ENCODE data around the gene MCUB. TPM values are rescaled to one million over a fixed set of nuclear protein-coding genes. Genes with fewer than 3 reads are reported as not detected.
A peak's percentile ranks its signal among the peaks of the same experiment; 100 is the strongest.

Gene MCUB
- total and polyA plus RNA-seq, 2 donors from 2014 or later = 2.3 to 15.2 TPM

GRCh38 chr4:109571494-109571893, 11.4 kb downstream of the MCUB start:
- Histone ChIP-seq H3K27ac (ENCODE audit: low read depth in 2 of 2, low read length in 2 of 2) (no peak overlapping the region), H3K4me3 (ENCODE audit: low read length in 3 of 3) (no peak overlapping the region), H3K9ac (ENCODE audit: low read length in 3 of 3) (no peak overlapping the region), H3K27me3 (ENCODE audit: control insufficient read depth, insufficient read depth, low read length) (no peaks in the 10 kb centered on the region), H3K9me3 (ENCODE audit: control insufficient read depth in 2 of 3, insufficient read depth in 1 of 3, low read length in 3 of 3) (no peaks in the 10 kb centered on the region), H3K4me1 (ENCODE audit: control insufficient read depth in 2 of 3, insufficient read depth in 2 of 3, low read depth in 1 of 3, low read length in 3 of 3) (no peaks in the 10 kb centered on the region), H3K36me3 (ENCODE audit: control insufficient read depth in 2 of 3, insufficient read depth in 3 of 3, low read length in 3 of 3) (no peaks in the 10 kb centered on the region)
- no peak for FAIRE-seq
- DNase-seq = no peak
- intact Hi-C loops (cut with DNase I) = no loop called here
- no peak for TF ChIP-seq CTCF (IDR thresholded peaks at IDR 0.05; ENCODE audit: borderline replicate concordance, extremely low read depth, insufficient read depth)

- intact Hi-C loops (cut with DNase I) = no loop called here
- no peak for FAIRE-seq
- no peak for DNase-seq
- Histone ChIP-seq H3K9me3 (ENCODE audit: control insufficient read depth in 2 of 3, insufficient read depth in 1 of 3, low read length in 3 of 3) (no peaks in the 10 kb centered on the region), H3K36me3 (ENCODE audit: control insufficient read depth in 2 of 3, insufficient read depth in 3 of 3, low read length in 3 of 3) (no peaks in the 10 kb centered on the region), H3K27me3 (ENCODE audit: control insufficient read depth, insufficient read depth, low read length) (no peaks in the 10 kb centered on the region), H3K4me3 (ENCODE audit: low read length in 3 of 3) (no peak overlapping the region), H3K4me1 (ENCODE audit: control insufficient read depth in 2 of 3, insufficient read depth in 2 of 3, low read depth in 1 of 3, low read length in 3 of 3) (no peaks in the 10 kb centered on the region), H3K9ac (ENCODE audit: low read length in 3 of 3) (no peak overlapping the region), H3K27ac (ENCODE audit: low read depth in 2 of 2, low read length in 2 of 2) (no peak overlapping the region)
- no peak for TF ChIP-seq CTCF (IDR thresholded peaks at IDR 0.05; ENCODE audit: borderline replicate concordance, extremely low read depth, insufficient read depth)
Measured at GRCh38 chr4:109572154-109572553, 12.1 kb downstream of the MCUB start.

- no peak overlapping the region for H3K9ac ChIP-seq (ENCODE audit: low read length in 3 of 3)
- no peak overlapping the region for H3K27ac ChIP-seq (ENCODE audit: low read depth in 2 of 2, low read length in 2 of 2)
- H3K4me3 ChIP-seq (ENCODE audit: low read length in 3 of 3) = no peak overlapping the region
- H3K27me3 ChIP-seq (ENCODE audit: control insufficient read depth, insufficient read depth, low read length) = no peaks in the 10 kb centered on the region
- H3K4me1 ChIP-seq (ENCODE audit: control insufficient read depth in 2 of 3, insufficient read depth in 2 of 3, low read depth in 1 of 3, low read length in 3 of 3) = no peaks in the 10 kb centered on the region
- H3K36me3 ChIP-seq (ENCODE audit: control insufficient read depth in 2 of 3, insufficient read depth in 3 of 3, low read length in 3 of 3) = no peaks in the 10 kb centered on the region
- DNase-seq (no peak), FAIRE-seq (no peak)
- H3K9me3 ChIP-seq (ENCODE audit: control insufficient read depth in 2 of 3, insufficient read depth in 1 of 3, low read length in 3 of 3) = no peaks in the 10 kb centered on the region
- intact Hi-C loops (cut with DNase I) = no loop called here
- peak; percentile 20 for TF ChIP-seq CTCF (IDR thresholded peaks at IDR 0.05; ENCODE audit: borderline replicate concordance, extremely low read depth, insufficient read depth)
Measured at GRCh38 chr4:109574443-109574850, 14.4 kb downstream of the MCUB start.
